Stimulated activated CD4-positive, alpha-beta T cell treated with anti-CD3 and anti-CD28 coated beads, Interleukin-1b, Interleukin-23, amount 100 ng/mL, for 1 hour (primary cell): ENCODE results near the gene GARS1.
"Not testable (repeated sequence)": the region's sequence is repeated elsewhere in the genome, so short reads cannot be mapped to it uniquely, and the experiment has no call there.

ENCODE experiments used
- DNase-seq, 2 donors: peaks; one replicate each; pipeline ENCODE4 v3.0.0-alpha.2; 2020; ENCODE audit warnings: low read depth in 2 of 2

Gene GARS1

GRCh38 chr7:30625283-30625682, 30.6 kb downstream of the GARS1 start:
- no peak for DNase-seq

- DNase-seq, result no peak
These were observed 32.3 kb downstream of the GARS1 start for GRCh38 chr7:30627026-30627425.

- no peak for DNase-seq
These were observed 36.3 kb downstream of the GARS1 start for GRCh38 chr7:30630986-30631385.

- no peak for DNase-seq
These were observed 38.5 kb downstream of the GARS1 start for GRCh38 chr7:30633223-30633622.

- DNase-seq, result no peak
These were observed 39.5 kb downstream of the GARS1 start for GRCh38 chr7:30634193-30634626.

GRCh38 chr7:30634634-30635201, 40.0 kb downstream of the GARS1 start:
- DNase-seq, result no peak

GRCh38 chr7:30635798-30636197, 41.1 kb downstream of the GARS1 start:
- no peak for DNase-seq

GRCh38 chr7:30642322-30642721, 47.6 kb downstream of the GARS1 start:
- not testable (repeated sequence) for DNase-seq

- no peak for DNase-seq
These were observed 48.1 kb downstream of the GARS1 start for GRCh38 chr7:30642789-30643188.

GRCh38 chr7:30644286-30644955, 49.7 kb downstream of the GARS1 start:
- DNase-seq, result no peak

- DNase-seq, result no peak
These were observed 51.0 kb downstream of the GARS1 start for GRCh38 chr7:30645661-30646060.

- no peak for DNase-seq
These were observed 51.5 kb downstream of the GARS1 start for GRCh38 chr7:30646154-30646553.

- no peak for DNase-seq
These were observed 53.1 kb downstream of the GARS1 start for GRCh38 chr7:30647589-30648364.

- DNase-seq, result no peak
These were observed 54.3 kb downstream of the GARS1 start for GRCh38 chr7:30648744-30649540.

GRCh38 chr7:30649717-30650420, 55.2 kb downstream of the GARS1 start:
- no peak for DNase-seq

GRCh38 chr7:30650421-30650808, 55.7 kb downstream of the GARS1 start:
- no peak for DNase-seq

GRCh38 chr7:30652132-30652531, 57.5 kb downstream of the GARS1 start:
- no peak for DNase-seq

- no peak for DNase-seq
These were observed 58.3 kb downstream of the GARS1 start for GRCh38 chr7:30652698-30653641.

- no peak for DNase-seq
These were observed 59.8 kb downstream of the GARS1 start for GRCh38 chr7:30654296-30655090.
